ENCODE data around the gene RBBP8NL. TPM values are rescaled to one million over a fixed set of nuclear protein-coding genes. Genes with fewer than 3 reads are reported as not detected.

The RBBP8NL gene
- total RNA-seq, 4 donors from 2014 or later: 1.1 to 6.0 (median 4.6) TPM

GRCh38 chr20:62464990-62465389, 37.7 kb upstream of the RBBP8NL start:
- H3K4me1 ChIP-seq: peaks cover 4 to 11% of the 10 kb centered on the region in 2 donors
- TF ChIP-seq POLR2A (IDR thresholded peaks at IDR 0.05): no peak
- TF ChIP-seq, protein P1, sequence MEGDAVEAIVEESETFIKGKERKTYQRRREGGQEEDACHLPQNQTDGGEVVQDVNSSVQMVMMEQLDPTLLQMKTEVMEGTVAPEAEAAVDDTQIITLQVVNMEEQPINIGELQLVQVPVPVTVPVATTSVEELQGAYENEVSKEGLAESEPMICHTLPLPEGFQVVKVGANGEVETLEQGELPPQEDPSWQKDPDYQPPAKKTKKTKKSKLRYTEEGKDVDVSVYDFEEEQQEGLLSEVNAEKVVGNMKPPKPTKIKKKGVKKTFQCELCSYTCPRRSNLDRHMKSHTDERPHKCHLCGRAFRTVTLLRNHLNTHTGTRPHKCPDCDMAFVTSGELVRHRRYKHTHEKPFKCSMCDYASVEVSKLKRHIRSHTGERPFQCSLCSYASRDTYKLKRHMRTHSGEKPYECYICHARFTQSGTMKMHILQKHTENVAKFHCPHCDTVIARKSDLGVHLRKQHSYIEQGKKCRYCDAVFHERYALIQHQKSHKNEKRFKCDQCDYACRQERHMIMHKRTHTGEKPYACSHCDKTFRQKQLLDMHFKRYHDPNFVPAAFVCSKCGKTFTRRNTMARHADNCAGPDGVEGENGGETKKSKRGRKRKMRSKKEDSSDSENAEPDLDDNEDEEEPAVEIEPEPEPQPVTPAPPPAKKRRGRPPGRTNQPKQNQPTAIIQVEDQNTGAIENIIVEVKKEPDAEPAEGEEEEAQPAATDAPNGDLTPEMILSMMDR (IDR thresholded peaks at IDR 0.05): no peak
- H3K36me3 ChIP-seq: no peaks in the 10 kb centered on the region
- intact Hi-C loops (cut with DNase I): no loop called here
- H3K27me3 ChIP-seq: no peaks in the 10 kb centered on the region
- no peak overlapping the region for H3K27ac ChIP-seq
- no peak overlapping the region for H3K4me3 ChIP-seq (replicated peaks in 1 of 3)
- no peak for DNase-seq
- H3K9me3 ChIP-seq: no peaks in the 10 kb centered on the region
- WGBS, 2 donors: 72 to 88% methylated on average over 4 to 7 of the region's 10 CpGs

GRCh38 chr20:62464425-62464770, 37.1 kb upstream of the RBBP8NL start:
- DNase-seq: no peak
- WGBS, 2 donors: 86 to 94% methylated on average over 8 to 10 of the region's 10 CpGs
- no peaks in the 10 kb centered on the region for H3K36me3 ChIP-seq
- H3K4me1 ChIP-seq: peaks cover 4 to 11% of the 10 kb centered on the region in 2 donors
- no peaks in the 10 kb centered on the region for H3K9me3 ChIP-seq
- no peak overlapping the region for H3K27ac ChIP-seq
- intact Hi-C loops (cut with DNase I): no loop called here
- no peaks in the 10 kb centered on the region for H3K27me3 ChIP-seq
- TF ChIP-seq, protein P1 (IDR thresholded peaks at IDR 0.05): no peak
- no peak for TF ChIP-seq POLR2A (IDR thresholded peaks at IDR 0.05)
- no peak overlapping the region for H3K4me3 ChIP-seq (replicated peaks in 1 of 3)

- Histone ChIP-seq H3K9me3 (no peaks in the 10 kb centered on the region), H3K36me3 (no peaks in the 10 kb centered on the region), H3K27me3 (no peaks in the 10 kb centered on the region), H3K4me1 (peaks cover 4 to 11% of the 10 kb centered on the region in 2 donors), H3K4me3 (replicated peaks in 1 of 3) (no peak overlapping the region), H3K27ac (no peak overlapping the region)
- intact Hi-C loops (cut with DNase I): no loop called here
- WGBS, 2 donors: 86 to 91% methylated on average over 24 to 25 of the region's 25 CpGs
- DNase-seq: no peak
- TF ChIP-seq, protein P1 (IDR thresholded peaks at IDR 0.05): no peak
- no peak for TF ChIP-seq POLR2A (IDR thresholded peaks at IDR 0.05)
Measured at GRCh38 chr20:62463651-62464424, 36.5 kb upstream of the RBBP8NL start.

- H3K27ac ChIP-seq: no peak overlapping the region
- H3K4me1 ChIP-seq: peaks cover 4 to 11% of the 10 kb centered on the region in 2 donors
- intact Hi-C loops (cut with DNase I): no loop called here
- DNase-seq: no peak
- H3K4me3 ChIP-seq (replicated peaks in 1 of 3): no peak overlapping the region
- WGBS, 2 donors: 65 to 79% methylated on average over 12 to 13 of the region's 15 CpGs
- no peaks in the 10 kb centered on the region for H3K9me3 ChIP-seq
- H3K27me3 ChIP-seq: no peaks in the 10 kb centered on the region
- TF ChIP-seq, protein P1 (IDR thresholded peaks at IDR 0.05): no peak
- no peak for TF ChIP-seq POLR2A (IDR thresholded peaks at IDR 0.05)
- H3K36me3 ChIP-seq: no peaks in the 10 kb centered on the region
Measured at GRCh38 chr20:62462976-62463592, 35.7 kb upstream of the RBBP8NL start.

- intact Hi-C loops (cut with DNase I): no loop called here
- no peak overlapping the region for H3K4me3 ChIP-seq (replicated peaks in 1 of 3)
- TF ChIP-seq, protein P1 (IDR thresholded peaks at IDR 0.05): no peak
- no peak for TF ChIP-seq POLR2A (IDR thresholded peaks at IDR 0.05)
- no peak for DNase-seq
- H3K36me3 ChIP-seq: no peaks in the 10 kb centered on the region
- H3K9me3 ChIP-seq: no peaks in the 10 kb centered on the region
- no peak overlapping the region for H3K27ac ChIP-seq
- 93 to 95% methylated on average over 11 to 13 of the region's 13 CpGs for WGBS, 2 donors
- H3K4me1 ChIP-seq: peaks cover 4 to 11% of the 10 kb centered on the region in 2 donors
- H3K27me3 ChIP-seq: no peaks in the 10 kb centered on the region
Measured at GRCh38 chr20:62461834-62462233, 34.5 kb upstream of the RBBP8NL start.
